Measurements from ENCODE around the gene RIMBP2.

RIMBP2 gene

GRCh38 chr12:130444986-130445385, 271.1 kb downstream of the RIMBP2 start:
- Histone ChIP-seq H3K9ac (ENCODE audit: low read length) (no peak overlapping the region), H3K9me3 (ENCODE audit: control insufficient read depth, low read length) (no peaks in the 10 kb centered on the region), H3K4me3 (ENCODE audit: low read length) (no peak overlapping the region), H3K27me3 (ENCODE audit: control insufficient read depth, insufficient read depth, low read length) (no peaks in the 10 kb centered on the region), H3K36me3 (ENCODE audit: control insufficient read depth, insufficient read depth, low read length) (no peaks in the 10 kb centered on the region), H3K4me1 (ENCODE audit: control insufficient read depth, insufficient read depth, low read length) (no peaks in the 10 kb centered on the region)

- H3K36me3 ChIP-seq (ENCODE audit: control insufficient read depth, insufficient read depth, low read length), result no peaks in the 10 kb centered on the region
- no peak overlapping the region for H3K4me3 ChIP-seq (ENCODE audit: low read length)
These were observed 272.0 kb downstream of the RIMBP2 start for GRCh38 chr12:130444061-130444460.

GRCh38 chr12:130441771-130442760, 274.0 kb downstream of the RIMBP2 start:
- Histone ChIP-seq H3K36me3 (ENCODE audit: control insufficient read depth, insufficient read depth, low read length) (no peaks in the 10 kb centered on the region), H3K9ac (ENCODE audit: low read length) (no peak overlapping the region), H3K9me3 (ENCODE audit: control insufficient read depth, low read length) (no peaks in the 10 kb centered on the region), H3K27me3 (ENCODE audit: control insufficient read depth, insufficient read depth, low read length) (no peaks in the 10 kb centered on the region), H3K4me1 (ENCODE audit: control insufficient read depth, insufficient read depth, low read length) (no peaks in the 10 kb centered on the region), H3K4me3 (ENCODE audit: low read length) (no peak overlapping the region)

More at GRCh38 chr12:130444061-130444460, 272.0 kb downstream of the RIMBP2 start:
- Histone ChIP-seq H3K27me3 (ENCODE audit: control insufficient read depth, insufficient read depth, low read length) (no peaks in the 10 kb centered on the region), H3K4me1 (ENCODE audit: control insufficient read depth, insufficient read depth, low read length) (no peaks in the 10 kb centered on the region), H3K9ac (ENCODE audit: low read length) (no peak overlapping the region), H3K9me3 (ENCODE audit: control insufficient read depth, low read length) (no peaks in the 10 kb centered on the region)

- Histone ChIP-seq H3K9me3 (ENCODE audit: control insufficient read depth, low read length) (no peaks in the 10 kb centered on the region), H3K4me3 (ENCODE audit: low read length) (no peak overlapping the region), H3K36me3 (ENCODE audit: control insufficient read depth, insufficient read depth, low read length) (no peaks in the 10 kb centered on the region)
These were observed 275.6 kb downstream of the RIMBP2 start for GRCh38 chr12:130440411-130441080.

GRCh38 chr12:130439250-130439649, 276.8 kb downstream of the RIMBP2 start:
- Histone ChIP-seq H3K9me3 (ENCODE audit: control insufficient read depth, low read length) (no peaks in the 10 kb centered on the region), H3K9ac (ENCODE audit: low read length) (no peak overlapping the region), H3K27me3 (ENCODE audit: control insufficient read depth, insufficient read depth, low read length) (no peaks in the 10 kb centered on the region), H3K36me3 (ENCODE audit: control insufficient read depth, insufficient read depth, low read length) (no peaks in the 10 kb centered on the region), H3K4me3 (ENCODE audit: low read length) (no peak overlapping the region), H3K4me1 (ENCODE audit: control insufficient read depth, insufficient read depth, low read length) (no peaks in the 10 kb centered on the region)

More at GRCh38 chr12:130440411-130441080, 275.6 kb downstream of the RIMBP2 start:
- H3K4me1 ChIP-seq (ENCODE audit: control insufficient read depth, insufficient read depth, low read length), result no peaks in the 10 kb centered on the region
- H3K9ac ChIP-seq (ENCODE audit: low read length), result no peak overlapping the region
- H3K27me3 ChIP-seq (ENCODE audit: control insufficient read depth, insufficient read depth, low read length), result no peaks in the 10 kb centered on the region

GRCh38 chr12:130438711-130439110, 277.4 kb downstream of the RIMBP2 start:
- Histone ChIP-seq H3K36me3 (ENCODE audit: control insufficient read depth, insufficient read depth, low read length) (no peaks in the 10 kb centered on the region), H3K27me3 (ENCODE audit: control insufficient read depth, insufficient read depth, low read length) (no peaks in the 10 kb centered on the region), H3K9ac (ENCODE audit: low read length) (no peak overlapping the region), H3K9me3 (ENCODE audit: control insufficient read depth, low read length) (no peaks in the 10 kb centered on the region), H3K4me3 (ENCODE audit: low read length) (no peak overlapping the region), H3K4me1 (ENCODE audit: control insufficient read depth, insufficient read depth, low read length) (no peaks in the 10 kb centered on the region)

- Histone ChIP-seq H3K27me3 (ENCODE audit: control insufficient read depth, insufficient read depth, low read length) (no peaks in the 10 kb centered on the region), H3K4me3 (ENCODE audit: low read length) (no peak overlapping the region), H3K9me3 (ENCODE audit: control insufficient read depth, low read length) (no peaks in the 10 kb centered on the region), H3K36me3 (ENCODE audit: control insufficient read depth, insufficient read depth, low read length) (no peaks in the 10 kb centered on the region), H3K4me1 (ENCODE audit: control insufficient read depth, insufficient read depth, low read length) (no peaks in the 10 kb centered on the region), H3K9ac (ENCODE audit: low read length) (no peak overlapping the region)
These were observed 277.9 kb downstream of the RIMBP2 start for GRCh38 chr12:130438243-130438620.

GRCh38 chr12:130437555-130438242, 278.4 kb downstream of the RIMBP2 start:
- H3K9me3 ChIP-seq (ENCODE audit: control insufficient read depth, low read length), result no peaks in the 10 kb centered on the region
- no peaks in the 10 kb centered on the region for H3K27me3 ChIP-seq (ENCODE audit: control insufficient read depth, insufficient read depth, low read length)
- no peak overlapping the region for H3K4me3 ChIP-seq (ENCODE audit: low read length)
- H3K36me3 ChIP-seq (ENCODE audit: control insufficient read depth, insufficient read depth, low read length), result no peaks in the 10 kb centered on the region
- no peaks in the 10 kb centered on the region for H3K4me1 ChIP-seq (ENCODE audit: control insufficient read depth, insufficient read depth, low read length)
- H3K9ac ChIP-seq (ENCODE audit: low read length), result no peak overlapping the region

- no peaks in the 10 kb centered on the region for H3K4me1 ChIP-seq (ENCODE audit: control insufficient read depth, insufficient read depth, low read length)
- H3K9ac ChIP-seq (ENCODE audit: low read length), result no peak overlapping the region
- no peaks in the 10 kb centered on the region for H3K27me3 ChIP-seq (ENCODE audit: control insufficient read depth, insufficient read depth, low read length)
- H3K36me3 ChIP-seq (ENCODE audit: control insufficient read depth, insufficient read depth, low read length), result no peaks in the 10 kb centered on the region
- H3K9me3 ChIP-seq (ENCODE audit: control insufficient read depth, low read length), result no peaks in the 10 kb centered on the region
- H3K4me3 ChIP-seq (ENCODE audit: low read length), result no peak overlapping the region
These were observed 279.2 kb downstream of the RIMBP2 start for GRCh38 chr12:130436741-130437501.

- no peak overlapping the region for H3K4me3 ChIP-seq (ENCODE audit: low read length)
- no peak overlapping the region for H3K9ac ChIP-seq (ENCODE audit: low read length)
- H3K36me3 ChIP-seq (ENCODE audit: control insufficient read depth, insufficient read depth, low read length), result no peaks in the 10 kb centered on the region
- H3K9me3 ChIP-seq (ENCODE audit: control insufficient read depth, low read length), result no peaks in the 10 kb centered on the region
- H3K4me1 ChIP-seq (ENCODE audit: control insufficient read depth, insufficient read depth, low read length), result no peaks in the 10 kb centered on the region
- H3K27me3 ChIP-seq (ENCODE audit: control insufficient read depth, insufficient read depth, low read length), result no peaks in the 10 kb centered on the region
These were observed 280.3 kb downstream of the RIMBP2 start for GRCh38 chr12:130435826-130436225.

GRCh38 chr12:130435331-130435730, 280.8 kb downstream of the RIMBP2 start:
- Histone ChIP-seq H3K4me3 (ENCODE audit: low read length) (no peak overlapping the region), H3K4me1 (ENCODE audit: control insufficient read depth, insufficient read depth, low read length) (no peaks in the 10 kb centered on the region), H3K9me3 (ENCODE audit: control insufficient read depth, low read length) (no peaks in the 10 kb centered on the region), H3K9ac (ENCODE audit: low read length) (no peak overlapping the region), H3K27me3 (ENCODE audit: control insufficient read depth, insufficient read depth, low read length) (no peaks in the 10 kb centered on the region), H3K36me3 (ENCODE audit: control insufficient read depth, insufficient read depth, low read length) (no peaks in the 10 kb centered on the region)

Data from mucosa of stomach (tissue), 1 donor.